ENCODE measurements around the gene HSPB7.
"Not testable (repeated sequence)": the region's sequence is repeated elsewhere in the genome, so short reads cannot be mapped to it uniquely, and the experiment has no call there.

The HSPB7 gene

GRCh38 chr1:16009030-16009460, 8.8 kb downstream of the HSPB7 start:
- peak; percentile 91 for FAIRE-seq
- TF ChIP-seq PAX5 (IDR thresholded peaks at IDR 0.05; ENCODE audit: insufficient read depth, low read length, severe bottlenecking) (no peak), POLR2AphosphoS5 (IDR thresholded peaks at IDR 0.05; ENCODE audit: low read depth, low read length) (no peak), SPI1 (IDR thresholded peaks at IDR 0.05; ENCODE audit: low read depth, low read length) (no peak), POLR2A (IDR thresholded peaks at IDR 0.05; ENCODE audit: low read depth, low read length) (no peak), POU2F2 (IDR thresholded peaks at IDR 0.05; ENCODE audit: low read depth, low read length) (no peak), TAF1 (IDR thresholded peaks at IDR 0.05; ENCODE audit: low read depth, low read length) (no peak)
- DNase-seq (ENCODE audit: insufficient read length, low spot score) = no peak

GRCh38 chr1:16007671-16008341, 10.0 kb downstream of the HSPB7 start:
- DNase-seq (ENCODE audit: insufficient read length, low spot score) (no peak), FAIRE-seq (peak; percentile 41)
- TF ChIP-seq PAX5 (IDR thresholded peaks at IDR 0.05; ENCODE audit: insufficient read depth, low read length, severe bottlenecking) (no peak), POU2F2 (IDR thresholded peaks at IDR 0.05; ENCODE audit: low read depth, low read length) (no peak), SPI1 (IDR thresholded peaks at IDR 0.05; ENCODE audit: low read depth, low read length) (no peak), POLR2AphosphoS5 (IDR thresholded peaks at IDR 0.05; ENCODE audit: low read depth, low read length) (no peak), TAF1 (IDR thresholded peaks at IDR 0.05; ENCODE audit: low read depth, low read length) (no peak), POLR2A (IDR thresholded peaks at IDR 0.05; ENCODE audit: low read depth, low read length) (no peak)

- peak; percentile 79 for FAIRE-seq
- no peak for DNase-seq (ENCODE audit: insufficient read length, low spot score)
- TF ChIP-seq POLR2A (IDR thresholded peaks at IDR 0.05; ENCODE audit: low read depth, low read length) (no peak), SPI1 (IDR thresholded peaks at IDR 0.05; ENCODE audit: low read depth, low read length) (0 out of 2 replicates have a peak, but pooled peaks have one; percentile 12)
Measured at GRCh38 chr1:16006552-16007485, 11.0 kb downstream of the HSPB7 start.

- FAIRE-seq (no peak), DNase-seq (ENCODE audit: insufficient read length, low spot score) (no peak)
- TF ChIP-seq TAF1 (IDR thresholded peaks at IDR 0.05; ENCODE audit: low read depth, low read length) (no peak), SPI1 (IDR thresholded peaks at IDR 0.05; ENCODE audit: low read depth, low read length) (no peak), POLR2AphosphoS5 (IDR thresholded peaks at IDR 0.05; ENCODE audit: low read depth, low read length) (no peak)
Measured at GRCh38 chr1:16006010-16006409, 11.8 kb downstream of the HSPB7 start.

GRCh38 chr1:16005597-16005996, 12.2 kb downstream of the HSPB7 start:
- no peak for FAIRE-seq
- no peak for DNase-seq (ENCODE audit: insufficient read length, low spot score)
- TF ChIP-seq PAX5 (IDR thresholded peaks at IDR 0.05; ENCODE audit: insufficient read depth, low read length, severe bottlenecking) = no peak
- TF ChIP-seq POLR2AphosphoS5 (IDR thresholded peaks at IDR 0.05; ENCODE audit: low read depth, low read length) = no peak
- no peak for TF ChIP-seq TAF1 (IDR thresholded peaks at IDR 0.05; ENCODE audit: low read depth, low read length)
- no peak for TF ChIP-seq SPI1 (IDR thresholded peaks at IDR 0.05; ENCODE audit: low read depth, low read length)
- TF ChIP-seq POLR2A (IDR thresholded peaks at IDR 0.05; ENCODE audit: low read depth, low read length) = no peak
- no peak for TF ChIP-seq POU2F2 (IDR thresholded peaks at IDR 0.05; ENCODE audit: low read depth, low read length)

GRCh38 chr1:16001274-16001673, 16.6 kb downstream of the HSPB7 start:
- FAIRE-seq; DNase-seq (ENCODE audit: insufficient read length, low spot score): not testable (repeated sequence)

- FAIRE-seq (no peak), DNase-seq (ENCODE audit: insufficient read length, low spot score) (no peak)
- TF ChIP-seq POLR2A (IDR thresholded peaks at IDR 0.05; ENCODE audit: low read depth, low read length) (no peak), POLR2AphosphoS5 (IDR thresholded peaks at IDR 0.05; ENCODE audit: low read depth, low read length) (no peak), SPI1 (IDR thresholded peaks at IDR 0.05; ENCODE audit: low read depth, low read length) (no peak), POU2F2 (IDR thresholded peaks at IDR 0.05; ENCODE audit: low read depth, low read length) (no peak), TAF1 (IDR thresholded peaks at IDR 0.05; ENCODE audit: low read depth, low read length) (no peak), PAX5 (IDR thresholded peaks at IDR 0.05; ENCODE audit: insufficient read depth, low read length, severe bottlenecking) (no peak)
Measured at GRCh38 chr1:15998929-15999328, 18.9 kb downstream of the HSPB7 start.

- FAIRE-seq (no peak), DNase-seq (ENCODE audit: insufficient read length, low spot score) (no peak)
- TF ChIP-seq POU2F2 (IDR thresholded peaks at IDR 0.05; ENCODE audit: low read depth, low read length) (no peak), POLR2AphosphoS5 (IDR thresholded peaks at IDR 0.05; ENCODE audit: low read depth, low read length) (no peak), TAF1 (IDR thresholded peaks at IDR 0.05; ENCODE audit: low read depth, low read length) (no peak)
Measured at GRCh38 chr1:15997637-15998280, 20.1 kb downstream of the HSPB7 start.

- no peak for TF ChIP-seq POLR2AphosphoS5 (IDR thresholded peaks at IDR 0.05; ENCODE audit: low read depth, low read length)
- DNase-seq (ENCODE audit: insufficient read length, low spot score) = no peak
- no peak for FAIRE-seq
Measured at GRCh38 chr1:15997076-15997585, 20.7 kb downstream of the HSPB7 start.

All from GM12891 (cell line).